GM19395 (cell line): ENCODE results near the gene FGF11.

Experiments used
- ATAC-seq: cut with Tn5 transposase; IDR thresholded peaks from one replicate; pipeline ENCODE4 v1.9.1; 2021; ENCODE audit warnings: mild to moderate bottlenecking, moderate library complexity; ENCODE audit not compliant: unreplicated experiment

FGF11 gene

GRCh38 chr17:7429722-7430121 is 9.6 kb upstream of the FGF11 start:
- no peak for ATAC-seq

DNA sequence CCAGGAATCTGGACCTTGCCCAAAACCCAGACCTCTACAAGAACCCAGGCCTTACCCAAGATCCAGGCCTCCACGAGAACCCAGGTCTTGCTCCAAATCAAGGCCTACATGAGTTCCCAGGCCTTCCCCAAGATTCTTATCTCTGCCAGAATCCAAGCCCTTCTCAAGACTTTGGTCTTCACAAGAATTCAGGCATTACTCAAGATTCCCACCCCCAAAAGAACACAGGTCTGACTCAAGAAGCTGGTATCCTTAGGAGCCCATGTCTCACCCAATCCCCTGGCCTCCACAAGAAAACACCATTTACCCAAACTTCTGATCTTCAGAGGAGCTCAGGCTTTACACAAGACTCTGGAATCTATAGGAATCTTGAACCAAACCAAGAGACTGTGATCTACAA is 8.1 kb upstream of the FGF11 start:
- no peak for ATAC-seq

DNA sequence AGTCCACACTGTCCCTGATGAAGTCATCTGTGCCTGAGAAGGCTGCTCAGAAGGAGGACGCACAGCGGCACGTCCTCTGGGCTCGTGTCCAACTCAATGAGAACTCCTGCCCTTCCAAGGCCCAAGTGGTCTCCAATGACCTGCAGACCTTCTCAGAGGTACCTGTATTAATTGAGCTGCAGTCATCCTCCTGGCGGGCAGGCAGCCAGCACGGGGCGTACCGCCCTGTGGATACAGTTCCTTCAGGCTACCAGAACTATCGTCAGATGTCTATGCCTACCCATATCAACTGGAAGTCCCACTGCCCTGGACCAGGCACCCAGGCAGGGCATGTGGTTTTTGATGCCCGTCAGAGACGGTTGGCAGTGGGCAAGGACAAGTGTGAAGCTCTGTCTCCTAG is 7.0 kb upstream of the FGF11 start:
- ATAC-seq = no peak

DNA sequence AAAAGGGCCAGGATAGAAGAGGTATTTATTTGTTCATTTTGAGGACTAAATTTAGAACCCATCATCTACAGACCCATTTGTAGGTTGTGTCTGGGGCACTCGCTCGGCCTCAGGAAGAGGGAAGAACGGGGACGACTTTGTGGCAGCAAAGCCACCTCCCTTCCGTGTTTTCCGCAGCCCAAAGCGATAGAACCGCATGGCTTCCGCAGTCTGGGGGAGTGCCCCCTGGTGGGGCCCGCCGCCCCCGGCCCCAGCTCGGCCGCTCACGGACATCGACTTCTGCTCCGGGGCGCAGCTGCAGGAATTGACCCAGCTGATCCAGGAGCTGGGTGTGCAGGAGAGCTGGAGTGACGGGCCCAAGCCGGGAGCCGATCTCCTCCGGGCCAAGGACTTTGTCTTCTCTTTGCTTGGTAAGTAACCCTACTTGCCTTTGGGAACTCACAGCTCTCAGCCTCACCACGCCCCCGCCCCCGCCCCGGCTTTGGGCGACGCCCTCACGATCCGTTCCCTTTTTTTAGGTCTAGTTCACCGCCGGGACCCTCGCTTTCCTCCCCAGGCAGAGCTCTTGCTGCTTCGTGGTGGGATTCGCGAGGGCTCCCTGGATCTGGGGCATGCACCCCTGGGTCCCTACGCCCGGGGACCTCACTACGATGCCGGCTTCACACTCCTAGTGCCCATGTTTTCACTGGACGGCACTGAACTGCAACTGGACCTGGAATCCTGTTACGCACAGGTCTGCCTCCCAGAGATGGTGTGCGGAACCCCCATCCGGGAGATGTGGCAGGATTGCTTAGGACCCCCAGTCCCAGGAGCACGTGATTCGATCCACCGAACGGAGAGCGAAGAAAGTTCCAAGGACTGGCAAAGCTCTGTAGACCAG is 3.4 kb upstream of the FGF11 start:
- ATAC-seq = peak; percentile 14

DNA sequence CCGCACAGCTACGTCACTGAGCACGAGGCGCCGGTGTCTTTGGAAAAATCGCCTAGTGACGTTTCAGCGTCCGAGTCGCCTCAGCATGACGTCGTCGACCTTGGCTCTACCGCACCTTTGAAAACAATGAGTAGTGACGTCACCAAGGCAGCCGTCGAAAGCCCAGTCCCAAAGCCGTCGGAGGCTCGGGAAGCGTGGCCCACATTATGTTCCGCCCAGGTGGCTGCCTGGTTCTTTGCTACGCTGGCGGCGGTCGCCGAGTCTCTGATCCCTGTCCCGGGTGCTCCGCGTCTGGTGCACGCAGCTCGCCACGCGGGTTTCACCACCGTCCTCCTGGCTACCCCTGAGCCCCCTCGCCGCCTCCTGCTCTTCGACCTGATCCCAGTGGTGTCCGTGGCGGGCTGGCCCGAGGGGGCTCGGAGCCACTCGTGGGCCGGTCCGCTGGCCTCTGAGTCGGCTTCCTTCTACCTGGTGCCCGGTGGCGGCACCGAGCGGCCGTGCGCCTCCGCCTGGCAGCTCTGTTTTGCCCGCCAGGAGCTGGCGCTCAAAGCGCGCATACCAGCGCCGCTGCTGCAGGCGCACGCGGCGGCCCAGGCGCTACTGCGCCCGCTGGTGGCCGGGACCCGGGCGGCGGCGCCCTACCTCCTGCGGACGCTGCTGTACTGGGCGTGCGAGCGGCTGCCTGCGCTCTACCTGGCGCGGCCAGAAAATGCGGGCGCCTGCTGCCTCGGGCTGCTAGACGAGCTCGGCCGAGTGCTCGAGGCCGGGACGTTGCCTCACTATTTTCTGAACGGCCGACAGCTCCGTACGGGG is 2.5 kb upstream of the FGF11 start:
- ATAC-seq = no peak

GRCh38 chr17:7437369-7437863 is 1.9 kb upstream of the FGF11 start:
- ATAC-seq = no peak

DNA sequence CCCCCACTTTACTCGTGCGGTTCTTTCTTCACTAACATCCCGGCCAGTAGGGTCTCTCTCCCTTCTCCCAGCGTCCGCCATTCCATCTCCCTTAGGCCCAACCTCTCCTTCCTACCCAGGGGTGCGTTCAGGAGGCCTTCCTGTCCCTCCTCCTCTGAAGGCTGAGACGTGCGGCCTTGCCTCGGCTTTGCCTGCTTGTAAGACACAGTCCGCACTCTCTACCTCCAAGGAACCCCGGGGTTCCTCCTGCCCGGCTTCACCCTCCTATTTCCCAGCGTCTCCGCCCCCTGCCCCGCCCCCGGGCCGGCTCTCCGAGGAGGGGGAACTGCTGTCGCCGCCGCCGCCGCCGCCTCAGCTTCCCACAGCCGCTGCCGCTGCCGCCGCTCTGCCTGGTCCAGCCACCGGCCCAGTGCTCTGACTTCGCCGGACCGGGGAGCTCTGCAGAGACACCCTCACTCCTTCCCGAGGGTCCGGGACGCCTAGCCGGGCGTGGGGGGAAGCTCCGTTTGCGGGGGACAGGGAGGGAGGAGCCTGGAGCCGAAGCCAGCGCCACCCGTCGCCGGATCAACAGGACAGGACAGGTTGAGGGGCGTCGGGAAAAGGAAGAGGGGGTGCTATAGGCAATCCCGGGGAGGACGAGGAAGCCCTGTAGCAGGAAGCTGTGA is 1.2 kb upstream of the FGF11 start:
- ATAC-seq = no peak

- ATAC-seq = no peak
These were observed 454 bp upstream of the FGF11 start for GRCh38 chr17:7438656-7439460.

DNA sequence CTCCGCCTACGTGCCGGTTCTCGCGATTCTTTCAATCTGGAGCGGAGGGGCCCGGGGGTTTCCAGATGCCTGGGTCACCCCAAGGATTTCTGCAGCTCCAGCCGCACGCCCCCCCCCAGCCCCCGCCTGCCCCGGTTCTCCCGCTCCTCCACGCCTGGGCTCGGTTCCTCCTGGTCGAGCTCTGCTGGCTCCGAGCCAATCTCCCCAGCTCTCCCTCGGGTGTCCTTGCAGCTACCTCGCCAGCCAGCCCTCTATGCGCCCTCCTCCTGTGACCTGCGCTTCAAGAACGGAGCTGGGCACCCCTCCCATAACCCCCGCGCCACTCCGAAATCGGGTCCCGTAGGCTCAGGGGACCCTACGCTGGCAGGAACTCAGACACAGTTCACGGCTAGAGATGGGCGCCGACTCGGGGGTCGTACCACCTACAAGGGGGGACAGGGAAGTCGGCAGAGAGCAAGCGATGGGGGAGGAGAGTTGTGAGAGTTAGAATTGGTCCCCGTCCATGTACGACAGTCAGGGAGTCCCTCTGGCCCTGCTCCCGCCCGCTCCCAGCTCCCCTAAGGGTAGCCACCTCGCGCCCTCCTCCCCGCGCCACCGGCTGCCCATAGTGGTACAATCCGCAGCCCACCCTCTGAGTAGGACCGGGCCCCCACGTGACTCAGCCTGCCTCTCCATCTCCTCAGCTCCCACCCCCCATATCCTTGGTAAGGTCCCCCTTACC is 961 bp downstream of the FGF11 start:
- ATAC-seq = no peak

DNA sequence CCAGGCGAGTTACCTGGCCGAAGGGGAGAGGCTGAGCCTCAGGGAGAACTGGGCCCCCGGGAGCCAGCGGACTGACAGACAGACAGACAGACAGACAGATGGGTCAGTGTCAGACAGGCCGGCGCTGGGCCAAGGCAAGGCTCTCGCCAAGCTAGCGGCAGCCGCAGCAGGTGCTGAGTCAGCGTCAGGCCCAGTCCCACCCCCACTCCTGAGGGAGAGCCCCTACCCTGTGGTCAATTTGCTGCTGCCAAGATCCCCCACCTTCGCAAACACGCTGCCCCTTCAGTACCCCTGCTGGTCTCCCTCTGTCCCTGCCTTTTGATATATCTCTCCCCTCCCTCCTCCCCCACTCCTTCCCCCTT is 1.5 kb downstream of the FGF11 start:
- no peak for ATAC-seq

GRCh38 chr17:7441266-7441665 is 2.0 kb downstream of the FGF11 start:
- no peak for ATAC-seq

DNA sequence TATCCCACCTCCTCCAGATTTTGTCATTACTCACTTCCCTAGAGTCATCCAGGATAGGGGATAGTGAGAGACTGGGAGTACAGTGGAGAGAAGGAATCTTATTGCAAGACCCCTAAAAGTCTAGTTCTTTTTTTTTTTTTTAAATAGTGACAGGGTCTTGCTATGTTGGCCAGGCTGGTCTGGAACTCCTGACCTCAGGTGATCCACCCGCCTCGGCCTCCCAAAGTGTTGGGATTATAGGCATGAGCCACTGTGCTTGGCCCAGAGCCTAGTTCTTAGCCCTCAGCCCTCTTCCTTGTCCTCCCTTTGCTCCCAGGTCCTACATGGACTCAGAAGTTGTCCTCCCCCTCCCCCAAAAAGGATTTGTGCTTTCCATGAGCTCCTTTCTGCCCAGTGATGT is 2.8 kb downstream of the FGF11 start:
- no peak for ATAC-seq

GRCh38 chr17:7443499-7444485 is 4.5 kb downstream of the FGF11 start:
- ATAC-seq = no peak

GRCh38 chr17:7444682-7445618 is 5.6 kb downstream of the FGF11 start, which contains the start of gene CHRNB1:
Gene CHRNB1, plus strand, starts transcription at chr17:7445061. Its CDS starts 67 bp downstream, at chr17:7445128.
- no peak for ATAC-seq

DNA sequence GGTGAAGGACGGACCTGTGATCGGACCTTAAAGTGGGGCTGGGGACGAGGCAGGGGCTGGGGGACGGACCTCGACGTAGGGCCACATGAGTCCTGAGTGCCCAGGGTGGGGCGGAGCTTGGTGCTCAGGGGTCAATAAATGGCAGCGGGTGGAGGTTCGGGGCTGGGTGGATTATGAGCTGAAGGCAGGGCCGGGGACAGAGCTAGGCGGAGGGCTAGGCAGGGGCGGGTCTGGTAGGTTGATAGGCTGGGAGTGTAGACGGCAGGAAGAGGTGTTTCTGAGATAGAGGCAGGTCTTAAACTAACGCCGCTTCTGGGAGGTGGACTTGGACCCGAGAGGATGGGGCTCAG is 6.3 kb downstream of the FGF11 start:
- ATAC-seq = no peak

- ATAC-seq = no peak
These were observed 9.1 kb downstream of the FGF11 start for GRCh38 chr17:7448461-7448860.

- no peak for ATAC-seq
These were observed 20.7 kb downstream of the FGF11 start for GRCh38 chr17:7459961-7460545.
